ENCODE measurements around the gene MYO1E. TPM values are rescaled to one million over a fixed set of nuclear protein-coding genes. Genes with fewer than 3 reads are reported as not detected.

Gene MYO1E
- total RNA-seq, 1 donor from 2014 or later: 84.6 TPM

- H3K4me3 Mint-ChIP-seq (ENCODE audit: unreplicated experiment): no peak overlapping the region
- no peak for DNase-seq (ENCODE audit: extremely low spot score, unreplicated experiment)
- H3K9me3 Mint-ChIP-seq (ENCODE audit: unreplicated experiment): no peaks in the 10 kb centered on the region
- no peak for TF ChIP-seq CTCF (IDR thresholded peaks at IDR 0.05)
- peaks cover 48% of the 10 kb centered on the region for H3K36me3 Mint-ChIP-seq (ENCODE audit: unreplicated experiment)
- peaks cover 2% of the 10 kb centered on the region for H3K4me1 Mint-ChIP-seq (ENCODE audit: unreplicated experiment)
- no peak overlapping the region for H3K27ac Mint-ChIP-seq (ENCODE audit: unreplicated experiment)
- H3K27me3 Mint-ChIP-seq (ENCODE audit: unreplicated experiment): no peaks in the 10 kb centered on the region
These were observed 217.2 kb downstream of the MYO1E start for GRCh38 chr15:59155431-59155830.

GRCh38 chr15:59154243-59154642, 218.4 kb downstream of the MYO1E start:
- no peak overlapping the region for H3K27ac Mint-ChIP-seq (ENCODE audit: unreplicated experiment)
- H3K36me3 Mint-ChIP-seq (ENCODE audit: unreplicated experiment): peaks cover 49% of the 10 kb centered on the region
- H3K4me3 Mint-ChIP-seq (ENCODE audit: unreplicated experiment): no peak overlapping the region
- no peak for DNase-seq (ENCODE audit: extremely low spot score, unreplicated experiment)
- no peak for TF ChIP-seq CTCF (IDR thresholded peaks at IDR 0.05)
- H3K4me1 Mint-ChIP-seq (ENCODE audit: unreplicated experiment): peaks cover 6% of the 10 kb centered on the region
- H3K9me3 Mint-ChIP-seq (ENCODE audit: unreplicated experiment): no peaks in the 10 kb centered on the region
- no peaks in the 10 kb centered on the region for H3K27me3 Mint-ChIP-seq (ENCODE audit: unreplicated experiment)

- Mint-ChIP-seq H3K9me3 (ENCODE audit: unreplicated experiment) (no peaks in the 10 kb centered on the region), H3K36me3 (ENCODE audit: unreplicated experiment) (peaks cover 47% of the 10 kb centered on the region), H3K4me3 (ENCODE audit: unreplicated experiment) (no peak overlapping the region), H3K27ac (ENCODE audit: unreplicated experiment) (no peak overlapping the region), H3K27me3 (ENCODE audit: unreplicated experiment) (no peaks in the 10 kb centered on the region), H3K4me1 (ENCODE audit: unreplicated experiment) (peaks cover 10% of the 10 kb centered on the region)
- no peak for DNase-seq (ENCODE audit: extremely low spot score, unreplicated experiment)
- no peak for TF ChIP-seq CTCF (IDR thresholded peaks at IDR 0.05)
These were observed 219.2 kb downstream of the MYO1E start for GRCh38 chr15:59153466-59153865.

GRCh38 chr15:59152694-59153450, 219.8 kb downstream of the MYO1E start:
- Mint-ChIP-seq H3K27ac (ENCODE audit: unreplicated experiment) (no peak overlapping the region), H3K36me3 (ENCODE audit: unreplicated experiment) (peaks cover 41% of the 10 kb centered on the region)
- no peak for TF ChIP-seq CTCF (IDR thresholded peaks at IDR 0.05)

GRCh38 chr15:59150185-59150584, 222.5 kb downstream of the MYO1E start:
- no peaks in the 10 kb centered on the region for H3K9me3 Mint-ChIP-seq (ENCODE audit: unreplicated experiment)
- H3K27me3 Mint-ChIP-seq (ENCODE audit: unreplicated experiment): no peaks in the 10 kb centered on the region
- no peak overlapping the region for H3K4me3 Mint-ChIP-seq (ENCODE audit: unreplicated experiment)
- no peak for DNase-seq (ENCODE audit: extremely low spot score, unreplicated experiment)
- peaks cover 17% of the 10 kb centered on the region for H3K4me1 Mint-ChIP-seq (ENCODE audit: unreplicated experiment)
- peaks cover 39% of the 10 kb centered on the region for H3K36me3 Mint-ChIP-seq (ENCODE audit: unreplicated experiment)
- TF ChIP-seq CTCF (IDR thresholded peaks at IDR 0.05): no peak
- H3K27ac Mint-ChIP-seq (ENCODE audit: unreplicated experiment): no peak overlapping the region

More at GRCh38 chr15:59152694-59153450, 219.8 kb downstream of the MYO1E start:
- H3K4me1 Mint-ChIP-seq (ENCODE audit: unreplicated experiment): peaks cover 16% of the 10 kb centered on the region
- H3K4me3 Mint-ChIP-seq (ENCODE audit: unreplicated experiment): no peak overlapping the region
- no peak for DNase-seq (ENCODE audit: extremely low spot score, unreplicated experiment)
- H3K27me3 Mint-ChIP-seq (ENCODE audit: unreplicated experiment): no peaks in the 10 kb centered on the region
- no peaks in the 10 kb centered on the region for H3K9me3 Mint-ChIP-seq (ENCODE audit: unreplicated experiment)
